K562 (cell line): ENCODE data around the gene POLA1. TPM values are rescaled to one million over a fixed set of nuclear protein-coding genes. Genes with fewer than 3 reads are reported as not detected.

Experiments used
- FOXJ2 ChIP-seq: fragments of 200-800 bp; sonication (Bioruptor generic); IDR thresholded peaks from 2 replicates; pipeline ENCODE4 v1.6.1; 2016; ENCODE audit warnings: missing genetic modification characterization, missing compliant biosample characterization
- FOXP1 ChIP-seq: sonication (generic); formaldehyde crosslinking; IDR thresholded peaks from 2 replicates; pipeline ENCODE4 v1.8.0; 2022; ENCODE audit warnings: mild to moderate bottlenecking, missing genetic modification reagents
- LEF1 ChIP-seq: fragments of 450-650 bp; IDR thresholded peaks from 2 replicates; pipeline ENCODE4 v1.6.1; 2016; ENCODE audit warnings: mild to moderate bottlenecking
- PCBP1 ChIP-seq: fragments of 200-400 bp; formaldehyde crosslinking; IDR thresholded peaks from 2 replicates; pipeline ENCODE4 v1.6.1; 2018; ENCODE audit warnings: mild to moderate bottlenecking, low read depth, low read length; ENCODE audit not compliant: poor library complexity, severe bottlenecking
- POLR2A ChIP-seq: fragments of 450-650 bp; conservative IDR thresholded peaks from 2 replicates; pipeline ENCODE4 v1.6.1; 2016
- POU5F1 ChIP-seq: fragments of 150-350 bp; IDR thresholded peaks from 2 replicates; pipeline ENCODE4 v1.6.1; 2014; ENCODE audit warnings: borderline replicate concordance, low read length, low read depth, mild to moderate bottlenecking; ENCODE audit not compliant: partially characterized antibody
- SETDB1 ChIP-seq: IDR thresholded peaks from one replicate; pipeline ENCODE4 v1.6.1; 2012; ENCODE audit warnings: low read length, control low read depth, inconsistent platforms
- SMARCA5 ChIP-seq: fragments of 450-650 bp; IDR thresholded peaks from 2 replicates; pipeline ENCODE4 v1.6.1; 2016
- STAT5A ChIP-seq: IDR thresholded peaks from 2 replicates; pipeline ENCODE4 v1.6.1; 2012; ENCODE audit warnings: low read length, inconsistent platforms, borderline replicate concordance
- ZBED1 ChIP-seq: IDR thresholded peaks from 2 replicates; pipeline ENCODE4 v1.6.1; 2014
- ZNF512 ChIP-seq: IDR thresholded peaks from 2 replicates; pipeline ENCODE4 v1.6.1; 2016; ENCODE audit warnings: missing genetic modification characterization, missing compliant biosample characterization
- ZNF609 ChIP-seq: sonication (generic); formaldehyde crosslinking; IDR thresholded peaks from 2 replicates; pipeline ENCODE4 v1.8.1; 2023; ENCODE audit warnings: missing genetic modification reagents, mild to moderate bottlenecking, borderline replicate concordance
- ZSCAN29 ChIP-seq: fragments of 450-650 bp; IDR thresholded peaks from 2 replicates; pipeline ENCODE4 v1.6.1; 2017
- polyA plus RNA-seq, 8 experiments: library from polyadenylated mRNA; depleted of rRNA in 4 of 8; stranded (reverse) in 5 of 8; unstranded in 3 of 8; fragments of >200 nt; fragmentation: Nextera tagmentation in 2 of 8; fragmentation: Illumina TruSeq in 1 of 8; extraction: Ambion mirVana in 2 of 8; extraction: Trizol in 1 of 8; gene quantifications; 2 replicates each; pipeline versions ENCODE4 v1.2.1 to v1.2.3, GENCODE V29; 2011 to 2014; ENCODE audit warnings: inconsistent platforms in 1 of 8, missing spikeins in 1 of 8
- total RNA-seq, 7 experiments: library from RNA; depleted of rRNA in 6 of 7; stranded (reverse); fragments of >200 nt in 6 of 7; fragmentation: Illumina TruSeq in 2 of 7; extraction: Trizol in 2 of 7; gene quantifications; 2 replicates each; pipeline versions ENCODE4 v1.2.1 to v1.2.3, GENCODE V29; 2011 to 2021; ENCODE audit warnings: low replicate concordance in 1 of 7

Gene POLA1
- total and polyA plus RNA-seq, 9 of the 15 experiments (the other 6 are each of a cell fraction or from before 2014, with no cell fraction given): 8.6 to 48.4 (median 27.4) TPM

GRCh38 chrX:24759786-24760185 lies 66.1 kb downstream of the POLA1 start (continued):
- TF ChIP-seq PCBP1: no peak
- no peak for TF ChIP-seq ZSCAN29
- no peak for TF ChIP-seq SMARCA5
- TF ChIP-seq FOXP1 (CRISPR knock-in tag): no peak
- TF ChIP-seq POLR2A: no peak
- TF ChIP-seq ZNF512: no peak
- TF ChIP-seq LEF1: no peak
- TF ChIP-seq ZBED1: no peak
- no peak for TF ChIP-seq FOXJ2 (tag)
- TF ChIP-seq SETDB1: no peak
- no peak for TF ChIP-seq ZNF609 (CRISPR knock-in tag)
- TF ChIP-seq STAT5A: no peak
- TF ChIP-seq POU5F1: no peak
- TF ChIP-seq, all 486 proteins: peak for 0
